SK-N-SH treated with all-trans-retinoic acid at 6 μM for 48 hours (cell line): ENCODE data around the gene MXD4.

Source experiments
- ATAC-seq: fragments of 200-7000 bp; cut with Tn5 transposase; 3 replicates; pipeline ENCODE4 v1.9.1; 2020; ENCODE audit warnings: mild to moderate bottlenecking, moderate library complexity
- ARNTL ChIP-seq: fragments of 450-650 bp; formaldehyde crosslinking; IDR thresholded peaks from 2 replicates; pipeline ENCODE4 v1.5.0; 2020; ENCODE audit warnings: low read depth, mild to moderate bottlenecking, moderate library complexity, borderline replicate concordance
- BACH2 ChIP-seq: fragments of 250-450 bp; sonication (Bioruptor Pico); IDR thresholded peaks from 2 replicates; pipeline ENCODE4 v1.9.0; 2021; ENCODE audit warnings: mild to moderate bottlenecking, borderline replicate concordance
- CSDC2 ChIP-seq: fragments of 250-450 bp; sonication (Bioruptor Pico); IDR thresholded peaks from 2 replicates; pipeline ENCODE4 v1.5.0; 2020; ENCODE audit warnings: mild to moderate bottlenecking, moderate library complexity
- ESRRG ChIP-seq: fragments of 250-450 bp; sonication (Bioruptor Pico); IDR thresholded peaks from 2 replicates; pipeline ENCODE4 v1.6.1; 2021; ENCODE audit warnings: mild to moderate bottlenecking
- GLIS3 ChIP-seq: fragments of 250-450 bp; sonication (Bioruptor Pico); IDR thresholded peaks from 2 replicates; pipeline ENCODE4 v1.5.0; 2020; ENCODE audit warnings: mild to moderate bottlenecking, moderate library complexity
- ISL1 ChIP-seq: fragments of 250-450 bp; sonication (Bioruptor Pico); IDR thresholded peaks from 2 replicates; pipeline ENCODE4 v2.1.2; 2022; ENCODE audit warnings: mild to moderate bottlenecking, moderate library complexity
- OSR1 ChIP-seq: fragments of 250-450 bp; sonication (Bioruptor Pico); IDR thresholded peaks from 2 replicates; pipeline ENCODE4 v1.8.0; 2022; ENCODE audit warnings: moderate library complexity, mild to moderate bottlenecking, inconsistent platforms
- PPARA ChIP-seq: fragments of 250-450 bp; sonication (Bioruptor Pico); IDR thresholded peaks from 2 replicates; pipeline ENCODE4 v1.5.0; 2020; ENCODE audit warnings: mild to moderate bottlenecking, borderline replicate concordance
- RARB ChIP-seq: fragments of 250-450 bp; sonication (Bioruptor Pico); IDR thresholded peaks from 2 replicates; pipeline ENCODE4 v1.8.0; 2021; ENCODE audit warnings: mild to moderate bottlenecking, moderate library complexity
- SNAI2 ChIP-seq: fragments of 250-450 bp; sonication (Bioruptor Pico); IDR thresholded peaks from 2 replicates; pipeline ENCODE4 v1.5.0; 2020; ENCODE audit warnings: mild to moderate bottlenecking, moderate library complexity
- TCF4 ChIP-seq: fragments of 250-450 bp; sonication (Bioruptor Pico); IDR thresholded peaks from 2 replicates; pipeline ENCODE4 v1.8.0; 2021; ENCODE audit warnings: mild to moderate bottlenecking, moderate library complexity, borderline replicate concordance
- TOX ChIP-seq: fragments of 250-450 bp; sonication (Bioruptor Pico); IDR thresholded peaks from 2 replicates; pipeline ENCODE4 v1.8.0; 2021; ENCODE audit warnings: mild to moderate bottlenecking, moderate library complexity, borderline replicate concordance
- ZC3H10 ChIP-seq: fragments of 250-450 bp; sonication (Bioruptor Pico); IDR thresholded peaks from 2 replicates; pipeline ENCODE4 v1.5.1; 2021; ENCODE audit warnings: mild to moderate bottlenecking, moderate library complexity
- ZFP3 ChIP-seq: fragments of 250-450 bp; sonication (Bioruptor Pico); IDR thresholded peaks from 2 replicates; pipeline ENCODE4 v1.5.0; 2020; ENCODE audit warnings: mild to moderate bottlenecking, moderate library complexity
- ZFP30 ChIP-seq: fragments of 450-650 bp; formaldehyde crosslinking; IDR thresholded peaks from 2 replicates; pipeline ENCODE4 v1.5.0; 2022; ENCODE audit warnings: mild to moderate bottlenecking, moderate library complexity
- ZNF565 ChIP-seq: fragments of 450-650 bp; formaldehyde crosslinking; conservative IDR thresholded peaks from 2 replicates; pipeline ENCODE4 v1.5.0; 2020; ENCODE audit warnings: low read depth, mild to moderate bottlenecking, moderate library complexity
- ZNF70 ChIP-seq: fragments of 450-650 bp; formaldehyde crosslinking; IDR thresholded peaks from 2 replicates; pipeline ENCODE4 v1.5.0; 2020; ENCODE audit warnings: mild to moderate bottlenecking, moderate library complexity
- ZNF8 ChIP-seq: fragments of 450-650 bp; formaldehyde crosslinking; IDR thresholded peaks from 2 replicates; pipeline ENCODE4 v1.5.0; 2020; ENCODE audit warnings: mild to moderate bottlenecking, moderate library complexity
- TF ChIP-seq, protein P1 (sequence below): fragments of 250-450 bp; sonication (Bioruptor Pico); IDR thresholded peaks from 2 replicates; pipeline ENCODE4 v1.8.0; 2020; ENCODE audit warnings: mild to moderate bottlenecking, moderate library complexity, borderline replicate concordance
- TF ChIP-seq, protein P2 (sequence below): fragments of 250-450 bp; sonication (Bioruptor Pico); IDR thresholded peaks from 2 replicates; pipeline ENCODE4 v1.5.1; 2021; ENCODE audit warnings: mild to moderate bottlenecking, moderate library complexity
- TF ChIP-seq, protein P3 (sequence below): fragments of 250-450 bp; sonication (Bioruptor Pico); IDR thresholded peaks from 2 replicates; pipeline ENCODE4 v1.5.0; 2020; ENCODE audit warnings: mild to moderate bottlenecking, moderate library complexity
- TF ChIP-seq, protein P4 (sequence below): fragments of 250-450 bp; sonication (Bioruptor Pico); IDR thresholded peaks from 2 replicates; pipeline ENCODE4 v1.5.1; 2020; ENCODE audit warnings: low read depth, mild to moderate bottlenecking, moderate library complexity
- TF ChIP-seq, protein P5 (sequence below): fragments of 250-450 bp; sonication (Bioruptor Pico); IDR thresholded peaks from 2 replicates; pipeline ENCODE4 v1.8.0; 2021; ENCODE audit warnings: low read depth, mild to moderate bottlenecking, moderate library complexity, borderline replicate concordance

Gene MXD4

DNA sequence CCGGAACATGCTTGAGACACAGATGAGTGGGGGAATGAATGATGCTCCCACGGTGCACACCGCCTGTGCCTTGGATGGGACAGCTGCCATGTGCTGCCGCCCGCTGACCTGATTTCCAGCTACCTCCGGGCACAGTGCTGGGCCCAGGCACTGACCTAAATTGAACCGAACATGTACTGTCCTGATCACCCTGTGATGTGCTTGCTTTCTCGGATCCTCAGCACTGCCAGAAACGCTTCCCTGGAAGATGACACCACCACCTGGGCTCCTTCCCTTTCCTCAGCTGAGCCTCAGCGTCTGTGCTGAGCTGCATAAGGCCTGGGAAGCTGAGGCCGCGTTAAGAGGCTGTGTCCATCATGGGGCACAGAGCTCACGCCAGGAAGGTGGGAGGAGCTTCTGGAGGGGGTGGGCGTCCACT is 39.3 kb upstream of the MXD4 start:
- no peak for ATAC-seq

DNA sequence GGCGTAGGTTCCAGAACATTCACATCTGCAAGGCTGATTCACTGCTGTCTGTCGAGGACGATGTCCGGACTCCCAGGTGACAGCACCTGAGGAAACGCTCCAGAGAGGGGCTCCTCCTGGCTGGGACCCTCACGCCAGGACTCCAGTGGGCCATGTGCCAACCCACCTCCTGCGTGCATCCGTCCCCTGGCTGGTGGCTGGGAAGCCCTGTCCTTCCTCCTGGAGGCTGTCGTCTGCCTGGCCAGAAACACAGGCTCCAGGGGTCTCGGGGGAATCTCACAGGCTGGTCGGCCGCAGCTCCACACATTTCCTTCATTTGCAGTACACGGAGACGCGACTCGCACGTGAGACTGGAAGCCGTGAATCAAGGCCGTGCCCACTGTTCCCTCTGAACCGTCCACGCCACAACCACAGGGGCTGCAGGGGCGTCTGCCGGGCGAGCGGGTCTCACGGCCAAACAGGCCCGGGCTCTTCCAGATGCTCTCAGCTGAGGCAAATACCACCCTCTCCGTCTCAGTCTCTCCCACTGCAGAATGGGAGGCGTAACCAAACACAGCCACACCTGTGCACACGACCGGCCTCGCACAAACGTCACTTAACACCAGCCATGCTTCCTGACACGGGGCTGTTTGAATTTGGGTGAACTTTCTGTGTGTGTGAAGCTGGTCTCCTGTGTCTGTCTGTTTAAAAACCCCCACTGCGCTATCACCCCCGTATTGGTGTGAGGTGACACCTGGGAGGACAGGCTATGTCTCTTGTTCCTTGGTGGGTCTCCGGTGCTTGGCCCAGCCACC is 38.7 kb upstream of the MXD4 start:
- TF ChIP-seq SNAI2 (CRISPR knock-in tag) (no peak), CSDC2 (CRISPR knock-in tag) (no peak), ARNTL (CRISPR knock-in tag) (no peak), BACH2 (CRISPR knock-in tag) (no peak), ISL1 (CRISPR knock-in tag) (no peak), ZNF70 (CRISPR knock-in tag) (no peak), ZNF8 (no peak), ZNF565 (CRISPR knock-in tag) (no peak), OSR1 (CRISPR knock-in tag) (no peak), ESRRG (no peak), TCF4 (no peak), ZC3H10 (no peak), RARB (CRISPR knock-in tag) (no peak), ZFP30 (CRISPR knock-in tag) (no peak), ZFP3 (no peak), TOX (CRISPR knock-in tag) (no peak)
- TF ChIP-seq, protein P1, sequence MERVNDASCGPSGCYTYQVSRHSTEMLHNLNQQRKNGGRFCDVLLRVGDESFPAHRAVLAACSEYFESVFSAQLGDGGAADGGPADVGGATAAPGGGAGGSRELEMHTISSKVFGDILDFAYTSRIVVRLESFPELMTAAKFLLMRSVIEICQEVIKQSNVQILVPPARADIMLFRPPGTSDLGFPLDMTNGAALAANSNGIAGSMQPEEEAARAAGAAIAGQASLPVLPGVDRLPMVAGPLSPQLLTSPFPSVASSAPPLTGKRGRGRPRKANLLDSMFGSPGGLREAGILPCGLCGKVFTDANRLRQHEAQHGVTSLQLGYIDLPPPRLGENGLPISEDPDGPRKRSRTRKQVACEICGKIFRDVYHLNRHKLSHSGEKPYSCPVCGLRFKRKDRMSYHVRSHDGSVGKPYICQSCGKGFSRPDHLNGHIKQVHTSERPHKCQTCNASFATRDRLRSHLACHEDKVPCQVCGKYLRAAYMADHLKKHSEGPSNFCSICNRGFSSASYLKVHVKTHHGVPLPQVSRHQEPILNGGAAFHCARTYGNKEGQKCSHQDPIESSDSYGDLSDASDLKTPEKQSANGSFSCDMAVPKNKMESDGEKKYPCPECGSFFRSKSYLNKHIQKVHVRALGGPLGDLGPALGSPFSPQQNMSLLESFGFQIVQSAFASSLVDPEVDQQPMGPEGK (CRISPR knock-in tag): no peak
- TF ChIP-seq, protein P2, sequence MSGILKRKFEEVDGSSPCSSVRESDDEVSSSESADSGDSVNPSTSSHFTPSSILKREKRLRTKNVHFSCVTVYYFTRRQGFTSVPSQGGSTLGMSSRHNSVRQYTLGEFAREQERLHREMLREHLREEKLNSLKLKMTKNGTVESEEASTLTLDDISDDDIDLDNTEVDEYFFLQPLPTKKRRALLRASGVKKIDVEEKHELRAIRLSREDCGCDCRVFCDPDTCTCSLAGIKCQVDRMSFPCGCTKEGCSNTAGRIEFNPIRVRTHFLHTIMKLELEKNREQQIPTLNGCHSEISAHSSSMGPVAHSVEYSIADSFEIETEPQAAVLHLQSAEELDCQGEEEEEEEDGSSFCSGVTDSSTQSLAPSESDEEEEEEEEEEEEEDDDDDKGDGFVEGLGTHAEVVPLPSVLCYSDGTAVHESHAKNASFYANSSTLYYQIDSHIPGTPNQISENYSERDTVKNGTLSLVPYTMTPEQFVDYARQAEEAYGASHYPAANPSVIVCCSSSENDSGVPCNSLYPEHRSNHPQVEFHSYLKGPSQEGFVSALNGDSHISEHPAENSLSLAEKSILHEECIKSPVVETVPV (CRISPR knock-in tag): no peak
- TF ChIP-seq, all 23 proteins: peak for 0
- ATAC-seq: no peak

More for the DNA sequence above, 39.3 kb upstream of the MXD4 start:
- TF ChIP-seq TOX (CRISPR knock-in tag) (no peak), CSDC2 (CRISPR knock-in tag) (no peak), TCF4 (no peak), BACH2 (CRISPR knock-in tag) (no peak), SNAI2 (CRISPR knock-in tag) (no peak), ZNF565 (CRISPR knock-in tag) (no peak), ISL1 (CRISPR knock-in tag) (no peak), ZNF70 (CRISPR knock-in tag) (no peak), ZFP3 (no peak)
- TF ChIP-seq, protein P3, sequence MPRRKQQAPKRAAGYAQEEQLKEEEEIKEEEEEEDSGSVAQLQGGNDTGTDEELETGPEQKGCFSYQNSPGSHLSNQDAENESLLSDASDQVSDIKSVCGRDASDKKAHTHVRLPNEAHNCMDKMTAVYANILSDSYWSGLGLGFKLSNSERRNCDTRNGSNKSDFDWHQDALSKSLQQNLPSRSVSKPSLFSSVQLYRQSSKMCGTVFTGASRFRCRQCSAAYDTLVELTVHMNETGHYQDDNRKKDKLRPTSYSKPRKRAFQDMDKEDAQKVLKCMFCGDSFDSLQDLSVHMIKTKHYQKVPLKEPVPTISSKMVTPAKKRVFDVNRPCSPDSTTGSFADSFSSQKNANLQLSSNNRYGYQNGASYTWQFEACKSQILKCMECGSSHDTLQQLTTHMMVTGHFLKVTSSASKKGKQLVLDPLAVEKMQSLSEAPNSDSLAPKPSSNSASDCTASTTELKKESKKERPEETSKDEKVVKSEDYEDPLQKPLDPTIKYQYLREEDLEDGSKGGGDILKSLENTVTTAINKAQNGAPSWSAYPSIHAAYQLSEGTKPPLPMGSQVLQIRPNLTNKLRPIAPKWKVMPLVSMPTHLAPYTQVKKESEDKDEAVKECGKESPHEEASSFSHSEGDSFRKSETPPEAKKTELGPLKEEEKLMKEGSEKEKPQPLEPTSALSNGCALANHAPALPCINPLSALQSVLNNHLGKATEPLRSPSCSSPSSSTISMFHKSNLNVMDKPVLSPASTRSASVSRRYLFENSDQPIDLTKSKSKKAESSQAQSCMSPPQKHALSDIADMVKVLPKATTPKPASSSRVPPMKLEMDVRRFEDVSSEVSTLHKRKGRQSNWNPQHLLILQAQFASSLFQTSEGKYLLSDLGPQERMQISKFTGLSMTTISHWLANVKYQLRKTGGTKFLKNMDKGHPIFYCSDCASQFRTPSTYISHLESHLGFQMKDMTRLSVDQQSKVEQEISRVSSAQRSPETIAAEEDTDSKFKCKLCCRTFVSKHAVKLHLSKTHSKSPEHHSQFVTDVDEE (CRISPR knock-in tag): no peak
- TF ChIP-seq, protein P1 (CRISPR knock-in tag): no peak
- TF ChIP-seq, protein P4, sequence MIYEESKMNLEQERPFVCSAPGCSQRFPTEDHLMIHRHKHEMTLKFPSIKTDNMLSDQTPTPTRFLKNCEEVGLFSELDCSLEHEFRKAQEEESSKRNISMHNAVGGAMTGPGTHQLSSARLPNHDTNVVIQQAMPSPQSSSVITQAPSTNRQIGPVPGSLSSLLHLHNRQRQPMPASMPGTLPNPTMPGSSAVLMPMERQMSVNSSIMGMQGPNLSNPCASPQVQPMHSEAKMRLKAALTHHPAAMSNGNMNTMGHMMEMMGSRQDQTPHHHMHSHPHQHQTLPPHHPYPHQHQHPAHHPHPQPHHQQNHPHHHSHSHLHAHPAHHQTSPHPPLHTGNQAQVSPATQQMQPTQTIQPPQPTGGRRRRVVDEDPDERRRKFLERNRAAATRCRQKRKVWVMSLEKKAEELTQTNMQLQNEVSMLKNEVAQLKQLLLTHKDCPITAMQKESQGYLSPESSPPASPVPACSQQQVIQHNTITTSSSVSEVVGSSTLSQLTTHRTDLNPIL (CRISPR knock-in tag): no peak
- TF ChIP-seq, all 23 proteins: peak for 0

DNA sequence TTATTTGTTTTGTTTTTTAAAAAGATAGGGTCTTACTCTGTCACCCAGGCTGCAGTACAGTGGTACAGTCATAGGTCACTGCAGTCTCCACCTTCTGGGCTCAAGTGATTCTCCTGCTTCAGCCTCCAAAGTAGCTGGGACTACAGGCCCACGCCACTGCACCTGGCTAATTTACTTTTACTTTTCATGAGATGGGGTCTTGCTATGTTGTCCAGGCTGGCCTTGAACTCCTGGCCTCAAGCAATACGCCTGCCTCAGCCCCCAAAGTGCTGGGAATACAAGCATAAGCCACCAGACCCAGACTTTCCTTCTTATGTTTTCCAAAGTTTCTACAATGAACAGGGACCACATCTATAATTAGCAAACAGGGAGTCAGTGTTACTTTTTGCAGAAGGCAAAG is 37.9 kb upstream of the MXD4 start:
- TF ChIP-seq, protein P5, sequence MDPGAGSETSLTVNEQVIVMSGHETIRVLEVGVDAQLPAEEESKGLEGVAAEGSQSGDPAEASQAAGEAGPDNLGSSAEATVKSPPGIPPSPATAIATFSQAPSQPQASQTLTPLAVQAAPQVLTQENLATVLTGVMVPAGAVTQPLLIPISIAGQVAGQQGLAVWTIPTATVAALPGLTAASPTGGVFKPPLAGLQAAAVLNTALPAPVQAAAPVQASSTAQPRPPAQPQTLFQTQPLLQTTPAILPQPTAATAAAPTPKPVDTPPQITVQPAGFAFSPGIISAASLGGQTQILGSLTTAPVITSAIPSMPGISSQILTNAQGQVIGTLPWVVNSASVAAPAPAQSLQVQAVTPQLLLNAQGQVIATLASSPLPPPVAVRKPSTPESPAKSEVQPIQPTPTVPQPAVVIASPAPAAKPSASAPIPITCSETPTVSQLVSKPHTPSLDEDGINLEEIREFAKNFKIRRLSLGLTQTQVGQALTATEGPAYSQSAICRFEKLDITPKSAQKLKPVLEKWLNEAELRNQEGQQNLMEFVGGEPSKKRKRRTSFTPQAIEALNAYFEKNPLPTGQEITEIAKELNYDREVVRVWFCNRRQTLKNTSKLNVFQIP (CRISPR knock-in tag): no peak
- TF ChIP-seq PPARA (CRISPR knock-in tag) (no peak), TOX (CRISPR knock-in tag) (no peak), CSDC2 (CRISPR knock-in tag) (no peak), ESRRG (no peak), ZC3H10 (no peak), GLIS3 (CRISPR knock-in tag) (no peak)
- TF ChIP-seq, protein P1 (CRISPR knock-in tag): no peak
- ATAC-seq: no peak
